T-helper 2 cell treated with Interferon-gamma antibody and Interleukin-4, amounts not matched to agents 5 μg/mL and 100 μg/mL, for 36 hours (primary cell): ENCODE results near the gene SLC2A4.
A peak's percentile ranks its signal among the peaks of the same experiment; 100 is the strongest.

Experiments used
- DNase-seq: peaks from one replicate; pipeline ENCODE4 v3.0.0; 2021; ENCODE audit warnings: low spot score
- H3K27ac Mint-ChIP-seq: one replicate; pipeline ENCODE4 v1.8.0; 2021; ENCODE audit warnings: mild to moderate bottlenecking, mixed read lengths
- H3K27me3 Mint-ChIP-seq: one replicate; pipeline ENCODE4 v1.8.0; 2021; ENCODE audit warnings: low read depth, mixed read lengths
- H3K36me3 Mint-ChIP-seq: one replicate; pipeline ENCODE4 v1.8.0; 2021; ENCODE audit warnings: low read depth, mixed read lengths
- H3K4me1 Mint-ChIP-seq: one replicate; pipeline ENCODE4 v1.8.0; 2021; ENCODE audit warnings: low read depth, mixed read lengths
- H3K4me3 Mint-ChIP-seq: one replicate; pipeline ENCODE4 v1.8.0; 2022; ENCODE audit warnings: mild to moderate bottlenecking, moderate library complexity, mixed read lengths
- H3K9me3 Mint-ChIP-seq: one replicate; pipeline ENCODE4 v1.8.0; 2021; ENCODE audit warnings: mixed read lengths

Gene SLC2A4

DNA sequence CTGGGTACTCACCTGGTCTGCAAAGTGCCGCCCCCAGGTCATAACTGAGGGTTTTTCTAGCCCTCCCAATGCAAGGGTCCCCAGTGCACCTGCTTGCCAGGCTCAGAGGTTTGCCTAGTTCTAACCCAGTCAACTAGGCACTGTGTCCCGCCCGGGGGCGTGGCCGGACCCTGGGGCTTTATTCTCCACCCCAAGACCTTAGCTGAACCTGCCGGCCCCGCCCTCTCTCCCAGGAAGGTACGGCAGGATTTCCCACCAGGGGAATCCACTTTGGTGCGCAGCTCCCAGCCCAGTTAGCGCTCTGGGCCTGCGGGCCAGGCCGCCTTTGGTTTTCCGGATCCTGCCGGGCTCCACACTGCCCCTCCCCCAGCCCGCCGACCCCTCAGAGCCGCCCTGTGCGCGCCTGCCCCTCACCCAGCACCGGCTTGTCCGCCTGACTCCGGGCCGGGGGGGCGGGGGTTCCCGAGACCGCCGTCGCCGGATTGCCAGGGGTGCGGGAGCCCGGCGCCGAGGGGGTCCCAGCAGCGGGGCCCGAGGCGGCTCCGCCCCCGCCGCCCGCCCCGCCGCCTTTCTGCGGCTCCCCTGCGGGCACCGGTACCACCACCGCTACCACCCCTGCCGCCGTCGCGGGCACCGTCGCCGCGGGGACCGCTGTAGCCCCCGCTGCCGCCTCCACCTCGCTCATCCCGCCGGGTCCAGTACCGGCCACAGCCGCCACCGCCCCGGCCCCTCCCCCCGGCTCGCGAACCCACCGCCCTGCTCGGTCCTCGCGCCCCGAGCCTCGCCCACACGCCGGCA is 12.5 kb downstream of the SLC2A4 start:
- no peaks in the 10 kb centered on the region for H3K36me3 Mint-ChIP-seq
- H3K4me1 Mint-ChIP-seq, result peaks cover 20% of the 10 kb centered on the region
- H3K4me3 Mint-ChIP-seq, result peak overlapping the region; percentile 49
- no peak for DNase-seq
- no peaks in the 10 kb centered on the region for H3K9me3 Mint-ChIP-seq
- peaks cover 34% of the 10 kb centered on the region for H3K27me3 Mint-ChIP-seq
- no peak overlapping the region for H3K27ac Mint-ChIP-seq

DNA sequence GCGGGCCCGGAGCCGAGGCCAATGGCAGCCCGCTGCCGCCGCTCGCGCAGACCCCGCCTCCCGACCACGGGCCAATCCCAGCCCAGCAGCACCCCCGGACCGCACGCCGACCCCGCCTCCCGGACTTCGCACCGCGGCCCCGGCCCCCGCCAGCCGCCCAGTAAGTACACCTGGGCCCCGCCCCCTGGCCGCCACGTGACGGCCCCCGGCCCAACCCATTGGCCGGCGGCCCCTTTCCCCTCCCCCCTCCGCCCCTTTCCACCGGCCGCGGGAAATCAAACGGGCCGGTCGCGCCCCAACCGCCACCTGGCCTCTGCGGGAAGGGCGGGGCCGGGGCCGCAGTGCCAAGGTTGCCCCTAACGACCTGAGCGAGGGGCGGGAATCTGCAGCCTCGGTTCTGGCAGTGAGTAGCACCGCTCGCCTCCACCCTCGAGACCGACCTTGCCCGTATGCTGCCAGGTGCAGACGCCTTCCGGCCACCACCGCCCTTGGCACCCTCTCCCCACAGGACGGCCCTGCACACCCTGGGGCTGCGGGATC is 13.2 kb downstream of the SLC2A4 start, which contains the start of gene YBX2:
Gene YBX2 (minus strand): TSS at position 26 of the 540 bp plus-strand sequence. CDS start 139 bp downstream, outside the sequence.
- Mint-ChIP-seq H3K36me3 (no peaks in the 10 kb centered on the region), H3K9me3 (no peaks in the 10 kb centered on the region), H3K4me1 (peaks cover 20% of the 10 kb centered on the region), H3K4me3 (peak within 1 kb of the TSS; percentile 82), H3K27me3 (peaks cover 34% of the 10 kb centered on the region), H3K27ac (peak within 1 kb of the TSS; percentile 60)
- peak; percentile 86 for DNase-seq

DNA sequence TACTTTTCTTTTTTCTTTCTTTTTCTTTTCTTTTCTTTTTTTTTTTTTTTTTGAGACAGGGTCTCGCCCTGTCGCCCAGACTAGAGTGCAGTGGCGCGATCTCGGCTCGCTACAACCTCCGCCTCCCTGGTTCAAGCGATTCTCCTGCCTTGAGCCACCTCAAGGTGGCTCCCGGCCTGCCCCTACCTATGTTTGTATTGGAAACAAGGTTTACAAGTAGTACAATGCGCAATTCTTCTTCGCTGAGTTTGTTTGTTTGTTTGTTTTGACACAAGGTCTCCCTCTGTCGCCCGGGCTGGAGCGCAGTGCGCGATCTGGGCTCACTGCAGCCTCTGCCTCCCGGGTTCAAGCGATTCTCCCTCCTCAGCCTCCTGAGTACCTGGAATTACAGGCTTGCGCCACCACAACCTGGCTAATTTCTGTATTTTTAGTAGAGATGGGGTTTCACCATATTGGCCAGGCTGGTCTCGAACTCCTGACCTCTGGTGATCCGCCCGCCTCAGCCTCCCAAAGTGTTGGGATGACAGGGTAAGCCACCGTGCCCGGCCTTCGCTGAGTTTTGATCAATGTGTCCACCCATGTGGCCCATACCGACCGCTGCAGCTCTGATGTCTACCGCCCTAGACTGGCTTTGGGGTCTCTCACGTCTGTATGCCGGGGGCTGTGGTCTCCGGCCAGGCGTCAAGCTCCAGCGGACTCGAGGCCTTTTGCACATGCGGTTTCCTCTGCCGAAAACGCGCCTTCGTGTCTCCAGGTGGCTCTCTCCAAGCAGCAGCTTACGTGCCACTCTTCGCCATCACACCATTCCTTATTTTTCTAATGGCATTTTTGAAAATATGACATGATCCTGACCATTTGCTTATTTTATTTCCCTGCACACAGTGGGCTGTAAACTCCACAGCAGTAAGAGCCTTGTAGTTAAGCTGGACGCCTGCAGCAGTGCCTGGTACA is 14.0 kb downstream of the SLC2A4 start:
- Mint-ChIP-seq H3K36me3 (no peaks in the 10 kb centered on the region), H3K27me3 (peaks cover 34% of the 10 kb centered on the region), H3K27ac (peak overlapping the region; percentile 60), H3K9me3 (no peaks in the 10 kb centered on the region), H3K4me1 (peaks cover 20% of the 10 kb centered on the region), H3K4me3 (peak overlapping the region; percentile 82)
- DNase-seq, result no peak

DNA sequence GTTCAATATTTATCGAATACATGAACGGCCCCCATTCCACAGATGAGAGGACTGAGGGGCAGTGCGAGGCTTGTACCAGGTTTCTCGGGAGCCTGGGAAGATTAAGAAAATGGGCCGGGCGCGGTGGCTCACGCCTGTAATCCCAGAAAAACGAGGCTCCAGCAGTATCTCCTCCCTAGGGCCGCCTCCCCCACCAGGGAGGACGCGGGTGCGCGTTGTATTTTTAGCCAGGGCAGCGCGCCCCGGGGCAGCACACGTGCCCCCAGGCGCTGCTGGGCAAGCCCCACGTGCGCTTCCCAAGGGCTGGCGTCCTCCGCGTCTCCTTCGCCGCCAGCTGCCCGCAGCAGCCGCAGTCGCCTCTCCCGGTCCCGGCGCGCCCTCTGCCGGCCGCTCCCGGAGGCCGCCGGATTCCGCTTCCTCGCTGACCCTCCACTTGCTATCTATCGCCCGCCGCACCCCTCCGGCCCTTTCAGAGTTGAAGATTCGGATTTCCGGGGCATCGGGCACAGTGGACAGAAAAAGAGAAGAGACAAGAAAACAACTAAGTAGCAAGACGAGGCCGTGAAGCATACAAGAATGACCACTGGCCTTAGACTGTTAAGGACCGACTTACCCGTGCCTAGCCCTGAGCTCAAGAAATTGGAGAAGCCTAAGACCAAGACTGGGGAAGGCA is 14.8 kb downstream of the SLC2A4 start:
- Mint-ChIP-seq H3K27ac (peak overlapping the region; percentile 45), H3K4me3 (peak overlapping the region; percentile 63), H3K36me3 (no peaks in the 10 kb centered on the region), H3K27me3 (peaks cover 29% of the 10 kb centered on the region), H3K9me3 (no peaks in the 10 kb centered on the region), H3K4me1 (peaks cover 20% of the 10 kb centered on the region)
- peak; percentile 75 for DNase-seq

DNA sequence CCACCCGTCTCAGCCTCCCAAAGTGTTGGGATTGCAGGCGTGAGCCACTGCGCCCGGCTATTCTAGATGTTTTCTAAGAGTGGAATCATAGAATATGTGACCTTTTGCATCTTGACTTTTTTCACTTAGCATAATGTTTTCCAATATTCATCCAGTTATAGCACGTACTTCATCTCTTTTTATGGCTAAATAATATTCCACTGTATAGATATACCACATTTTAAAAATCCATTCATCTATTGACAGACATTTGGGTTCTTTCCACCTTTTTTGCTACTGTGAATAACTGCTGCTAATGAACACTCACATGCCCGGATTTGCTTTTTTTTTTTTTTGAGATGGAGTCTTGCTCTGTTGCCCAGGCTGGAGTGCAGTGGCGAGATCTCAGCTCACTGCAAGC is 22.7 kb downstream of the SLC2A4 start:
- no peak for DNase-seq
- Mint-ChIP-seq H3K9me3 (no peaks in the 10 kb centered on the region), H3K27ac (peak overlapping the region; percentile 1)

DNA sequence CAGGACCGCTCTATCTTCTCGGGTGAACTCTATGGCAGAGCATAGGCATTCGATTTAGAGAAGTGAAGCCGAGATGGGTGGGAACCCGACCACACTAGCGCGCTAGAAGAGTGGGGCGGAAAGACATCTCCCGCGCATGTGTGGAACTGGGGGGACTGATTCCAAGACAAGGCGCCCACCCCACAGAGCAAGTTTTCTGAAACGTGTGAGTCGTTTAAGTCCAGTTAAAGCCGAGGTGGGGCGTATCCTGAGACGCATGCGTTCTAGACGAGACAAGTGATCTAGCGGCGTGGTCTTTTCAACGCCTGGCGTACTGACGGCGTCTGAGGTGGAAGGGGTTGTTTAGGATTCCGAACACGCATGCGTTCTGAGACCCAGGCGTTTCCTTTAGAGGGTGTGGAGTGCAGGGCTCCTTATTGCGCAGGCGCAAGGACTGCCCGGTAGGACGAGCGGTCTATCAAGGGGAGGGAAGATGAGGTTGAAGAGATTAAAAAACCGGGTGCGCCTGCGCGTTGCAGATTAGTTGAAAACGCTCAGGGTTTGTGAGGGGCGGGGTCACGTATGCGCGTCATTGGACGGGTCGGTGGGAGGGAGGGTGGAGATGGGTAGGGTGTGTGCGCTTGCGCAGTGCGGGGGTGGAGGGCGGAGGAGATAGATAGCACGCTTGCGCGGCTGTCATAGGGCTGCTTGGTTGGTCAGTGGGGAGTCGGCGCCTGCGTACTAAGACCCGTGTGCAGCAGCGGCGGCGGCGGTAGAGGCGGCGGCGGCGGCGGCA is 25.6 kb downstream of the SLC2A4 start, which contains the start of gene EIF5A:
Gene EIF5A (plus strand): TSS at position 718 of the 775 bp plus-strand sequence. CDS start 2,008 bp downstream, outside the sequence.
- Mint-ChIP-seq H3K4me3 (peak within 1 kb of the TSS; percentile 88), H3K27ac (peak within 1 kb of the TSS; percentile 97), H3K27me3 (peaks cover 3% of the 10 kb centered on the region), H3K36me3 (peaks cover 36% of the 10 kb centered on the region), H3K4me1 (peaks cover 33% of the 10 kb centered on the region), H3K9me3 (no peaks in the 10 kb centered on the region)
- DNase-seq, result peak; percentile 99

More for the DNA sequence above, 22.7 kb downstream of the SLC2A4 start:
- Mint-ChIP-seq H3K27me3 (peaks cover 5% of the 10 kb centered on the region), H3K4me3 (no peak overlapping the region), H3K36me3 (peaks cover 8% of the 10 kb centered on the region), H3K4me1 (peaks cover 9% of the 10 kb centered on the region)

DNA sequence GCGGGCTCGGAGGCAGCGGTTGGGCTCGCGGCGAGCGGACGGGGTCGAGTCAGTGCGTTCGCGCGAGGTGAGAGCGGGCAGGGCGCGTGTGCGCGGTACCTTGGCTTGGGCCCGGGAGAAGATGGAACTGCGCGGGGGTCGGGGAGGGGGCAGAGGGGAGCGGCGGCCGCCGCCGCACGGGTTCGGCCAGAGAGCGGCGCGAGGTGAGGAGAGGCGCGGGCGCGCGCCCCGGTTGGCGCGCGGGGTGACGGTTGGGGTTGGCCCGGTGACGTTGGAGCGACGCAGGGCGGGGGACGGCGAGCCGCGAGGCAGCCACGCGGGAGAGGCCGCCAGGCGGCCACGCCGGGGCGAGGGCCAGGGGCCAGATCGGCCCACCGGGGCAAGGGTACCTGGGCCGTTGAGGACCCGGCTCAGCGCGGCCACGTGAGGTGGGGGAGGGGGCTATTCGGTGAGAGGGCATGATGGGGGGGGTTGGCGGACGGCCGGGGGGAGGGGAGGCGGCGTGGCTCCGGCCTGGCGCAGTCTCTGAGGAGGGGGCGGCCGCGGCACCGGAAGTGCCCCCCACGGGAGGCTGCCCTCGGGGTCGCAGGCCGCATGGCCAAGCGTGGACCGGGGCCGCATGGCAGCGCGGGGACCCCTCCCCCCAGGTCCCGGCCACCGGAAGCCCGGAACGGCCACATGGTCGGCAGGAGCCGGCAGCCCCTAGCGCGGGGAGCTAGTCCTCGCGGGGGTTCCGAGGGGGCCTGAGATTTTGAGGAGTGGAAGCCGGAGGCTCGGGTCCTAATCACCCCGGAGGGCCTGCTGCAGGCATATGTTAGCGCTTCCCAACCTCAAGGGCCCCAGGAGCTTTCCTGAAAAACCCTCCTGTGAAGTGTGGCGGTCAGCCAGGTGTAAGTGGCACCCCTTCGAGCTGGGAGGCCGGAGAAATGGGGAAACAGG is 26.4 kb downstream of the SLC2A4 start:
- H3K36me3 Mint-ChIP-seq, result peaks cover 45% of the 10 kb centered on the region

DNA sequence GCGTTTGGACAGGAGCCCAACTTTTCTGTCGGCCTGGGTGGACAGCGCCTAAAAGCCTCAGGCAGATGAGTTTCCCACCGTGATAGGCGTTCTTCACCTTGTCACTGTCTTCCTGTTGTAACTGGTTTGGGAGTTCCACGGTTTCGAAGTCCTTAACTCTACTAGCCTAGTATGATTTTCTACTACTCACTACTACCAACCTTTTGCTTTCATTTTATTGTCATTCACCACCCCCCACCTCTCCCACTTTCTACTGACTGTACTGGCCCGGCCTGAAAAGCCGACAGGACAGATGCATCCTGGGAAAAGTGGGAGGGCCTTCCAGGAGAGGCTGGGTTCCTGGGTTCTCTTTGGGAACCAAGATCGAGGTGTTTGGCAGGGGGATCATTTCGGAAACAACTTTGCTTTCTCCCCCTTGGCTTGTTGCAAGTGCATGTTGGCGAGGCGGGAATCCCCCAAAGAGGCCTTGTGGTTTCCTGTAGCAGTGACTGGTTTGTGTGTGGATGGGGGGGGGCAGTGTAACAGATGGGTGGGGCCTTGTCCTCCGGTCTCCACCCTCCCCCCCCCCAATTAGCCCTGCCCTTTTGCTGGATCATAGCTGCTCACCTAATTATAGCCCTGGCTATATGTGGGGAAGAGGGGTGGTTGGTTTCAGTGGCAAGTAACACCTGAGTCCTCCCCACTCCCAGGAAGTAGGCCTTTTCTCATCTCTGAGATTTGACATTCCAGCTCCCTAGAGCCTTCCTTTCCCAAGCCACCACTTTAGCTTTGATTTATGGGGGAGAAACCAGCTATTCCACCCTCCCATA is 27.3 kb downstream of the SLC2A4 start:
- H3K9me3 Mint-ChIP-seq, result no peaks in the 10 kb centered on the region
- H3K27me3 Mint-ChIP-seq, result peaks cover 3% of the 10 kb centered on the region
- H3K27ac Mint-ChIP-seq, result peak overlapping the region; percentile 95
- peaks cover 42% of the 10 kb centered on the region for H3K4me1 Mint-ChIP-seq
- DNase-seq, result peak; percentile 82
- peaks cover 53% of the 10 kb centered on the region for H3K36me3 Mint-ChIP-seq
- peak overlapping the region; percentile 88 for H3K4me3 Mint-ChIP-seq

More for the DNA sequence above, 26.4 kb downstream of the SLC2A4 start:
- H3K27me3 Mint-ChIP-seq, result peaks cover 3% of the 10 kb centered on the region
- peaks cover 34% of the 10 kb centered on the region for H3K4me1 Mint-ChIP-seq
- H3K27ac Mint-ChIP-seq, result peak overlapping the region; percentile 97
- H3K4me3 Mint-ChIP-seq, result peak overlapping the region; percentile 88
- no peak for DNase-seq
- no peaks in the 10 kb centered on the region for H3K9me3 Mint-ChIP-seq

DNA sequence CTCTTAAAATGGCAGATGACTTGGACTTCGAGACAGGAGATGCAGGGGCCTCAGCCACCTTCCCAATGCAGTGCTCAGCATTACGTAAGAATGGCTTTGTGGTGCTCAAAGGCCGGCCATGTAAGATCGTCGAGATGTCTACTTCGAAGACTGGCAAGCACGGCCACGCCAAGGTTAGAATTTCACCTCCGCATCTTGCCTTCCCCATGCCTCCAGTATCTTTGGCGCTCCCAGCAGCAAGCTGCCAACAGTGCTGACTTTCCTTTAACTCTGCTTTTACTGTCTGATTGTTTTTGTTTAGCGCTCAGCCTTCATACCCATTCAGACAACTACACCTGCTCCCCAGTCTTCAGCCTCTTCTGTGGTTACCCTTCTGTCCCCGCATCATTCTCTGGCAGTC is 28.1 kb downstream of the SLC2A4 start:
- no peak for DNase-seq
- peaks cover 49% of the 10 kb centered on the region for H3K4me1 Mint-ChIP-seq
- peaks cover 3% of the 10 kb centered on the region for H3K27me3 Mint-ChIP-seq

DNA sequence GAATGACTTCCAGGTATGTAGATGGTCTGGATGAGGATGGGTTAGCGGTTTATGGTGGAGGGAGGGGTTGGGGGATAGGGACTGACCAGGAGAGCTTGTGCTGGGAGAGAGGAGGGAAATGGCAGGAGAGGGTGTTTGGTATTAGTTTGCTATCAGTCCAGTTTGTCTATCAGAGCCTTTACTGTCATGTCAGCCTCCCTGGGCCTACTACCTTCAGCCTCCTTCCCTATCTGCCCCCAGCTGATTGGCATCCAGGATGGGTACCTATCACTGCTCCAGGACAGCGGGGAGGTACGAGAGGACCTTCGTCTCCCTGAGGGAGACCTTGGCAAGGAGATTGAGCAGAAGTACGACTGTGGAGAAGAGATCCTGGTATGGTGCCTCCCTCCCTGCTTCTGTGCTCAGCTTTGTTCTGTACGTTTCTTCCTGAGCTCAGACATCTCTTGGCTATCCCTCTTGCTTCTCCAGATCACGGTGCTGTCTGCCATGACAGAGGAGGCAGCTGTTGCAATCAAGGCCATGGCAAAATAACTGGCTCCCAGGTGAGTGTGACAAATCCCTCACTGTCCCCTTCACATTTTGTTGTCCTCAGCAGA is 29.7 kb downstream of the SLC2A4 start:
- DNase-seq, result no peak
- H3K27ac Mint-ChIP-seq, result peak overlapping the region; percentile 95
- H3K36me3 Mint-ChIP-seq, result peaks cover 62% of the 10 kb centered on the region

More for the DNA sequence above, 28.1 kb downstream of the SLC2A4 start:
- peaks cover 61% of the 10 kb centered on the region for H3K36me3 Mint-ChIP-seq
- peak overlapping the region; percentile 88 for H3K4me3 Mint-ChIP-seq
- no peaks in the 10 kb centered on the region for H3K9me3 Mint-ChIP-seq
- H3K27ac Mint-ChIP-seq, result peak overlapping the region; percentile 95

More for the DNA sequence above, 29.7 kb downstream of the SLC2A4 start:
- Mint-ChIP-seq H3K4me3 (peak overlapping the region; percentile 88), H3K27me3 (peaks cover 3% of the 10 kb centered on the region), H3K4me1 (peaks cover 49% of the 10 kb centered on the region), H3K9me3 (no peaks in the 10 kb centered on the region)
